Nephron (organoid): ENCODE data around the gene CNR2.
A peak's percentile ranks its signal among the peaks of the same experiment; 100 is the strongest.

Experiments used
- H3K27ac Mint-ChIP-seq, 3 experiments: 2 replicates each; pipeline ENCODE4 v1.8.0; 2020; ENCODE audit warnings: mixed read lengths in 3 of 3, mild to moderate bottlenecking in 2 of 3, moderate library complexity in 1 of 3
- H3K27me3 Mint-ChIP-seq: 2 replicates; pipeline ENCODE4 v1.8.0; 2021; ENCODE audit warnings: low read depth, mild to moderate bottlenecking, moderate library complexity, mixed read lengths
- H3K36me3 Mint-ChIP-seq: 2 replicates; pipeline ENCODE4 v1.8.0; 2020; ENCODE audit warnings: low read depth, mixed read lengths
- H3K4me1 Mint-ChIP-seq: 2 replicates; pipeline ENCODE4 v1.8.0; 2020; ENCODE audit warnings: mixed read lengths
- H3K4me3 Mint-ChIP-seq, 3 experiments: 2 replicates each; pipeline ENCODE4 v1.8.0; 2020; ENCODE audit warnings: mild to moderate bottlenecking in 3 of 3, mixed read lengths in 3 of 3, moderate library complexity in 2 of 3
- H3K9me3 Mint-ChIP-seq: 2 replicates; pipeline ENCODE4 v1.8.0; 2020; ENCODE audit warnings: mixed read lengths
- TF ChIP-seq, protein P1 (sequence below), 3 experiments: fragments of 200-600 bp; sonication (generic); IDR thresholded peaks; one replicate each; pipeline ENCODE4 v1.5.0; 2021; ENCODE audit warnings: antibody characterized with exemption in 3 of 3; ENCODE audit not compliant: unreplicated experiment in 3 of 3

CNR2 gene

DNA sequence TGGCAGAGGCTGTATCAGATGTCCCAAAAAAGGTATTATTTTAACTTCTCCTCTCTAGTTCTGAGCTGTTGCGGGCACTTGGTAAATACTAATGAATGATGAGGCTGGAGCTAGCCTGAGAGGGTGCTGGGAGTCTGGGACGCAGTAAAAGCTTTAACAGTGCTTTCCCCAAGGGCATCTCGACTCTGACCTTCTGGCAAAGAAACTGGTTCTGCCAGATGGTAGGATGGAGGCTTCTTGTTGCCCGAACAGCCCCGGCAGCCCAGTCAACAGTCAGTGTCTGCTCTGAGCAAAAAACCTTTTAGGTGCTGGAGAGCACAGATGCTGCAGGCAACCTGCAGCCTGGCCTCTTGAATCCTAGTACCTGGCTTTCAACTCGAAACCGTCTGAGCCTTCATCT is 43.9 kb upstream of the CNR2 start:
- Mint-ChIP-seq H3K27ac (peak overlapping the region; percentile 85 to 96 (median 90)), H3K36me3 (peaks cover 23% of the 10 kb centered on the region), H3K4me1 (peaks cover 40% of the 10 kb centered on the region), H3K27me3 (no peaks in the 10 kb centered on the region), H3K9me3 (no peaks in the 10 kb centered on the region), H3K4me3 (peak overlapping the region; percentile 64 to 80 (median 72))
- TF ChIP-seq, protein P1, sequence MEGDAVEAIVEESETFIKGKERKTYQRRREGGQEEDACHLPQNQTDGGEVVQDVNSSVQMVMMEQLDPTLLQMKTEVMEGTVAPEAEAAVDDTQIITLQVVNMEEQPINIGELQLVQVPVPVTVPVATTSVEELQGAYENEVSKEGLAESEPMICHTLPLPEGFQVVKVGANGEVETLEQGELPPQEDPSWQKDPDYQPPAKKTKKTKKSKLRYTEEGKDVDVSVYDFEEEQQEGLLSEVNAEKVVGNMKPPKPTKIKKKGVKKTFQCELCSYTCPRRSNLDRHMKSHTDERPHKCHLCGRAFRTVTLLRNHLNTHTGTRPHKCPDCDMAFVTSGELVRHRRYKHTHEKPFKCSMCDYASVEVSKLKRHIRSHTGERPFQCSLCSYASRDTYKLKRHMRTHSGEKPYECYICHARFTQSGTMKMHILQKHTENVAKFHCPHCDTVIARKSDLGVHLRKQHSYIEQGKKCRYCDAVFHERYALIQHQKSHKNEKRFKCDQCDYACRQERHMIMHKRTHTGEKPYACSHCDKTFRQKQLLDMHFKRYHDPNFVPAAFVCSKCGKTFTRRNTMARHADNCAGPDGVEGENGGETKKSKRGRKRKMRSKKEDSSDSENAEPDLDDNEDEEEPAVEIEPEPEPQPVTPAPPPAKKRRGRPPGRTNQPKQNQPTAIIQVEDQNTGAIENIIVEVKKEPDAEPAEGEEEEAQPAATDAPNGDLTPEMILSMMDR (IDR thresholded peaks at IDR 0.05; ENCODE audit: unreplicated experiment in 3 of 3), result no peak

GRCh38 chr1:23953020-23953419 is 39.9 kb upstream of the CNR2 start:
- TF ChIP-seq, protein P1 (IDR thresholded peaks at IDR 0.05; ENCODE audit: unreplicated experiment in 3 of 3), result no peak
- no peaks in the 10 kb centered on the region for H3K36me3 Mint-ChIP-seq

GRCh38 chr1:23947366-23947765 is 34.2 kb upstream of the CNR2 start:
- Mint-ChIP-seq H3K4me1 (no peaks in the 10 kb centered on the region), H3K4me3 (no peak overlapping the region), H3K36me3 (no peaks in the 10 kb centered on the region), H3K27me3 (no peaks in the 10 kb centered on the region), H3K9me3 (peaks cover 12% of the 10 kb centered on the region), H3K27ac (no peak overlapping the region)
- TF ChIP-seq, protein P1 (IDR thresholded peaks at IDR 0.05; ENCODE audit: unreplicated experiment in 3 of 3), result no peak

More at GRCh38 chr1:23953020-23953419, 39.9 kb upstream of the CNR2 start:
- Mint-ChIP-seq H3K27ac (no peak overlapping the region), H3K4me3 (no peak overlapping the region), H3K27me3 (no peaks in the 10 kb centered on the region), H3K4me1 (peaks cover 15% of the 10 kb centered on the region), H3K9me3 (no peaks in the 10 kb centered on the region)

- Mint-ChIP-seq H3K9me3 (no peaks in the 10 kb centered on the region), H3K36me3 (no peaks in the 10 kb centered on the region), H3K27ac (peak overlapping the region in 1 of 3 experiments; percentile 17), H3K27me3 (peaks cover 9% of the 10 kb centered on the region), H3K4me3 (no peak overlapping the region), H3K4me1 (no peaks in the 10 kb centered on the region)
- TF ChIP-seq, protein P1 (IDR thresholded peaks at IDR 0.05; ENCODE audit: unreplicated experiment in 3 of 3), result no peak
Measured at GRCh38 chr1:23936481-23937176, 23.5 kb upstream of the CNR2 start.

GRCh38 chr1:23931491-23931880 is 18.3 kb upstream of the CNR2 start:
- Mint-ChIP-seq H3K4me3 (no peak overlapping the region), H3K27me3 (peaks cover 12% of the 10 kb centered on the region), H3K27ac (peak overlapping the region; percentile 66 to 82 (median 81)), H3K36me3 (no peaks in the 10 kb centered on the region), H3K4me1 (peaks cover 7% of the 10 kb centered on the region), H3K9me3 (no peaks in the 10 kb centered on the region)
- TF ChIP-seq, protein P1 (IDR thresholded peaks at IDR 0.05; ENCODE audit: unreplicated experiment in 3 of 3), result no peak
